DOHH2 (cell line): Measurements from ENCODE around the gene PCBP3.

Experiments
- CTCF ChIP-seq: fragments of 200-600 bp; sonication (generic); IDR thresholded peaks from one replicate; pipeline ENCODE4 v1.5.1; 2014; ENCODE audit warnings: antibody characterized with exemption, mild to moderate bottlenecking, low read depth, low read length; ENCODE audit not compliant: poor library complexity, severe bottlenecking
- EZH2phosphoT487 ChIP-seq: fragments of 200-600 bp; sonication (generic); IDR thresholded peaks from 2 replicates; pipeline ENCODE4 v1.6.1; 2017; ENCODE audit warnings: borderline replicate concordance, mild to moderate bottlenecking, antibody characterized with exemption, low read length, moderate library complexity, mixed read lengths

- TF ChIP-seq CTCF: no peak
- TF ChIP-seq EZH2phosphoT487: no peak
Observed at GRCh38 chr21:45818904-45819285, 175.4 kb downstream of the PCBP3 start.
